A673 (cell line): ENCODE data around the gene KCNQ4. TPM values are rescaled to one million over a fixed set of nuclear protein-coding genes. Genes with fewer than 3 reads are reported as not detected.

Source experiments
- BruUV-seq: library from RNA; stranded (reverse); fragments of 400-500 nt; replicated peaks from 2 replicates; lab custom pipeline; 2021; lab: Mats Ljungman, UMichigan
- CTCF ChIA-PET: fragments of 300-600 bp; sonication (Branson Sonifier 250); formaldehyde crosslinking; loops from one replicate; lab custom pipeline; 2022; ENCODE audit warnings: antibody characterized with exemption; lab: Charles Lee
- POLR2A ChIA-PET: fragments of 300-600 bp; sonication (Branson Sonifier 250); formaldehyde crosslinking; loops from one replicate; lab custom pipeline; 2022; ENCODE audit warnings: antibody characterized with exemption; ENCODE audit not compliant: low non-redundant PET; lab: Charles Lee
- DNase-seq: peaks from one replicate; pipeline ENCODE4 v3.0.0-alpha.2; 2015; ENCODE audit warnings: low spot score
- H3K27ac ChIP-seq: fragments of 200-600 bp; sonication (generic); 2 replicates; pipeline ENCODE4 v1.5.1; 2016; ENCODE audit warnings: mixed run types, low read depth, mild to moderate bottlenecking, mixed read lengths, antibody characterized with exemption, low read length; ENCODE audit not compliant: poor library complexity, severe bottlenecking
- H3K27me3 ChIP-seq: fragments of 200-600 bp; sonication (generic); replicated peaks from 2 replicates; pipeline ENCODE4 v1.6.1; 2017; ENCODE audit warnings: mixed run types, low read depth, mild to moderate bottlenecking, mixed read lengths, antibody characterized with exemption, low read length; ENCODE audit not compliant: insufficient read depth, poor library complexity
- H3K36me3 ChIP-seq: fragments of 200-600 bp; sonication (generic); 2 replicates; pipeline ENCODE4 v1.6.1; 2016; ENCODE audit warnings: mixed run types, mild to moderate bottlenecking, mixed read lengths, antibody characterized with exemption, low read length; ENCODE audit not compliant: insufficient read depth, poor library complexity, severe bottlenecking
- H3K4me1 ChIP-seq: fragments of 200-600 bp; sonication (generic); 2 replicates; pipeline ENCODE4 v1.6.1; 2017; ENCODE audit warnings: mixed run types, mild to moderate bottlenecking, mixed read lengths, antibody characterized with exemption, low read length; ENCODE audit not compliant: insufficient read depth, poor library complexity, severe bottlenecking
- H3K4me3 ChIP-seq: fragments of 200-600 bp; sonication (generic); 2 replicates; pipeline ENCODE4 v1.5.1; 2016; ENCODE audit warnings: low read depth, mixed run types, mild to moderate bottlenecking, mixed read lengths, low read length; ENCODE audit not compliant: poor library complexity, severe bottlenecking
- H3K9me3 ChIP-seq: fragments of 200-600 bp; sonication (generic); 2 replicates; pipeline ENCODE4 v1.6.1; 2016; ENCODE audit warnings: mixed run types, low read depth, mild to moderate bottlenecking, mixed read lengths, antibody characterized with exemption, low read length; ENCODE audit not compliant: poor library complexity, severe bottlenecking
- EZH2 ChIP-seq: fragments of 200-600 bp; sonication (generic); IDR thresholded peaks from 2 replicates; pipeline ENCODE4 v1.6.1; 2017; ENCODE audit warnings: borderline replicate concordance, low read depth, mild to moderate bottlenecking, mixed read lengths, antibody characterized with exemption, low read length; ENCODE audit not compliant: poor library complexity, severe bottlenecking
- intact Hi-C: fragments of 100-400 bp; cut with micrococcal nuclease; formaldehyde crosslinking; loops from one replicate; pipeline ENCODE4 v1.10.0; 2022; ENCODE audit not compliant: unreplicated experiment
- total RNA-seq: library from RNA; stranded (reverse); gene quantifications from 2 replicates; pipeline ENCODE4 v1.2.3, GENCODE V29; 2021
- TF ChIP-seq, protein P1 (sequence below): fragments of 300-800, 200-600 bp; sonication (generic); conservative IDR thresholded peaks from 2 replicates; pipeline ENCODE4 v1.5.1; 2017; ENCODE audit warnings: low read depth, mild to moderate bottlenecking, antibody characterized with exemption, low read length, moderate library complexity, mixed read lengths

KCNQ4 gene
- total RNA-seq, 1 experiment from 2014 or later = 0.62 TPM

DNA sequence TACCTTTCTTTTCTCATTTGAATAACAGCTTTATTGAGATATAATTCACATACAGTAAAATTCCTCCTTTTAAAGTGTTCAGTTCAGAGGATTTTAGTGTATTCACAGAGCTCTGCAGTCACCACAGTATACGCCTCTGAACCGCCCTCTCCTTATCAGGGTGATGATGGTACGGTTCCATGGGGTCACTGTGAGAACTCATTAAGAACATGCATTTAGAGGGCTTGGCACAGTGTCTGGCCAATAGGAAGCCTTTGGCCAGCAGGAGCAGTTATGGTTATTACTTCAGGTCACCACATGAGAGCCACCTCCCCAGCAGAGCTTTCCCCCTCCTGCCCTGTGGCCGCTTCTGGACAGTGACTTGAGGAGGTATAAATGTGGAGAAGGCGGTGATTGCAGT, 27.3 kb downstream of the KCNQ4 start:
- Histone ChIP-seq H3K9me3 (no peaks in the 10 kb centered on the region), H3K4me3 (no peak overlapping the region), H3K27ac (no peak overlapping the region), H3K36me3 (no peaks in the 10 kb centered on the region), H3K4me1 (no peaks in the 10 kb centered on the region), H3K27me3 (no peaks in the 10 kb centered on the region)
- ChIA-PET CTCF (no interaction called here), POLR2A (no interaction called here)
- BruUV-seq = no TSS peak
- no peak for DNase-seq
- intact Hi-C loops = no loop called here
- TF ChIP-seq, protein P1, sequence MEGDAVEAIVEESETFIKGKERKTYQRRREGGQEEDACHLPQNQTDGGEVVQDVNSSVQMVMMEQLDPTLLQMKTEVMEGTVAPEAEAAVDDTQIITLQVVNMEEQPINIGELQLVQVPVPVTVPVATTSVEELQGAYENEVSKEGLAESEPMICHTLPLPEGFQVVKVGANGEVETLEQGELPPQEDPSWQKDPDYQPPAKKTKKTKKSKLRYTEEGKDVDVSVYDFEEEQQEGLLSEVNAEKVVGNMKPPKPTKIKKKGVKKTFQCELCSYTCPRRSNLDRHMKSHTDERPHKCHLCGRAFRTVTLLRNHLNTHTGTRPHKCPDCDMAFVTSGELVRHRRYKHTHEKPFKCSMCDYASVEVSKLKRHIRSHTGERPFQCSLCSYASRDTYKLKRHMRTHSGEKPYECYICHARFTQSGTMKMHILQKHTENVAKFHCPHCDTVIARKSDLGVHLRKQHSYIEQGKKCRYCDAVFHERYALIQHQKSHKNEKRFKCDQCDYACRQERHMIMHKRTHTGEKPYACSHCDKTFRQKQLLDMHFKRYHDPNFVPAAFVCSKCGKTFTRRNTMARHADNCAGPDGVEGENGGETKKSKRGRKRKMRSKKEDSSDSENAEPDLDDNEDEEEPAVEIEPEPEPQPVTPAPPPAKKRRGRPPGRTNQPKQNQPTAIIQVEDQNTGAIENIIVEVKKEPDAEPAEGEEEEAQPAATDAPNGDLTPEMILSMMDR = no peak
- no peak for TF ChIP-seq EZH2

- H3K27ac ChIP-seq = no peak overlapping the region
- no TSS peak for BruUV-seq
- H3K4me1 ChIP-seq = no peaks in the 10 kb centered on the region
- no peak overlapping the region for H3K4me3 ChIP-seq
- intact Hi-C loops = no loop called here
- no peaks in the 10 kb centered on the region for H3K36me3 ChIP-seq
- ChIA-PET POLR2A (interaction anchor here (0.6 kb wide), 1 partner anchor 150 kb away, joined by 7 read pairs; the partner anchor contains the start of gene RIMS3), CTCF (no interaction called here)
- no peak for DNase-seq
- TF ChIP-seq, protein P1 = no peak
- TF ChIP-seq EZH2 = no peak
- H3K9me3 ChIP-seq = no peaks in the 10 kb centered on the region
- no peaks in the 10 kb centered on the region for H3K27me3 ChIP-seq
Observed at GRCh38 chr1:40815420-40815819, 31.8 kb downstream of the KCNQ4 start.

GRCh38 chr1:40817791-40818263, 34.2 kb downstream of the KCNQ4 start:
- no peak for TF ChIP-seq EZH2
- TF ChIP-seq, protein P1 = no peak
- Histone ChIP-seq H3K36me3 (no peaks in the 10 kb centered on the region), H3K4me3 (peak overlapping the region; percentile 46), H3K27ac (no peak overlapping the region), H3K9me3 (no peaks in the 10 kb centered on the region), H3K27me3 (no peaks in the 10 kb centered on the region), H3K4me1 (no peaks in the 10 kb centered on the region)
- no peak for DNase-seq
- BruUV-seq = no TSS peak
- intact Hi-C loops = no loop called here
- ChIA-PET CTCF (no interaction called here), POLR2A (no interaction called here)
